Tibial nerve (tissue), 4 donors: ENCODE data around the gene CCDC88C. TPM values are rescaled to one million over a fixed set of nuclear protein-coding genes. Genes with fewer than 3 reads are reported as not detected.

Source experiments
- DNase-seq, 2 donors: peaks; one replicate each; pipeline ENCODE4 v3.0.0-alpha.2; 2019; ENCODE audit warnings: low spot score in 2 of 2
- H3K27ac ChIP-seq, 4 donors: fragments of 200-600 bp; sonication (generic) in 3 of 4; one replicate each; pipeline ENCODE4 v1.5.1; 2017 to 2019; ENCODE audit warnings: mild to moderate bottlenecking in 1 of 4
- H3K27me3 ChIP-seq, 2 donors: fragments of 200-600 bp; sonication (generic) in 1 of 2; one replicate each; pipeline versions ENCODE4 v1.5.1 to v1.6.0; 2017 to 2019
- H3K36me3 ChIP-seq, 3 donors: fragments of 200-600 bp; sonication (generic); one replicate each; pipeline ENCODE4 v1.5.1; 2018 to 2019
- H3K4me1 ChIP-seq, 4 donors: fragments of 200-600 bp; sonication (generic) in 3 of 4; one replicate each; pipeline ENCODE4 v1.5.1; 2017 to 2019
- H3K4me3 ChIP-seq, 4 donors: fragments of 200-600 bp; sonication (generic) in 3 of 4; one replicate each; pipeline ENCODE4 v1.5.1; 2017 to 2019; ENCODE audit warnings: mild to moderate bottlenecking in 1 of 4, moderate library complexity in 1 of 4
- H3K9me3 ChIP-seq, 4 donors: fragments of 200-600 bp; sonication (generic) in 3 of 4; one replicate each; pipeline ENCODE4 v1.5.1; 2017 to 2019
- CTCF ChIP-seq, 5 experiments: fragments of 200-600 bp in 3 of 5; fragments of 450-650 bp in 2 of 5; sonication (generic) in 3 of 5; IDR thresholded peaks; one replicate each; pipeline ENCODE4 v1.5.1; 2016 to 2019; ENCODE audit warnings: antibody characterized with exemption in 5 of 5, mild to moderate bottlenecking in 3 of 5, moderate library complexity in 2 of 5
- EP300 ChIP-seq, 2 donors: sonication (generic); formaldehyde crosslinking; IDR thresholded peaks; one replicate each; pipeline ENCODE4 v1.6.1; 2017; ENCODE audit warnings: antibody characterized with exemption in 2 of 2, mild to moderate bottlenecking in 1 of 2
- POLR2A ChIP-seq, 2 donors: fragments of 450-650 bp; IDR thresholded peaks; one replicate each; pipeline ENCODE4 v1.6.1; 2017; ENCODE audit warnings: antibody characterized with exemption in 2 of 2, mild to moderate bottlenecking in 2 of 2, moderate library complexity in 2 of 2
- WGBS, 2 donors: methylation state at CpG; one replicate each; pipeline ENCODE4 v1.1.5; 2018; 5-methylcytosine and 5-hydroxymethylcytosine counted together
- total RNA-seq, 4 donors: library from RNA; depleted of rRNA; stranded (reverse); fragments of >200 nt; gene quantifications; one replicate each; pipeline ENCODE4 v1.1.0, GENCODE V29; 2016

Gene CCDC88C
- total RNA-seq, 4 donors from 2014 or later: 3.6 to 12.6 (median 6.8) TPM

- Histone ChIP-seq H3K4me3 (no peak overlapping the region), H3K9me3 (no peaks in the 10 kb centered on the region)
Measured at GRCh38 chr14:91387169-91387835, 30.3 kb downstream of the CCDC88C start.

GRCh38 chr14:91385697-91386096 lies 31.9 kb downstream of the CCDC88C start:
- Histone ChIP-seq H3K27ac (no peak overlapping the region), H3K27me3 (peaks cover 0 to 15% of the 10 kb centered on the region in 2 donors), H3K36me3 (no peaks in the 10 kb centered on the region), H3K4me1 (peaks cover 0 to 8% (median 0%) of the 10 kb centered on the region in 4 donors), H3K4me3 (no peak overlapping the region), H3K9me3 (no peaks in the 10 kb centered on the region)
- DNase-seq: no peak
- TF ChIP-seq POLR2A (IDR thresholded peaks at IDR 0.05): no peak
- no peak for TF ChIP-seq CTCF (IDR thresholded peaks at IDR 0.05)

More at GRCh38 chr14:91387169-91387835, 30.3 kb downstream of the CCDC88C start:
- TF ChIP-seq CTCF (IDR thresholded peaks at IDR 0.05) (no peak), EP300 (IDR thresholded peaks at IDR 0.05) (no peak), POLR2A (IDR thresholded peaks at IDR 0.05) (no peak)
- DNase-seq: no peak
- H3K4me1 ChIP-seq: peaks cover 0 to 8% (median 0%) of the 10 kb centered on the region in 4 donors
- 75 to 82% methylated on average over 17 to 18 of the region's 19 CpGs for WGBS, 2 donors
- no peaks in the 10 kb centered on the region for H3K36me3 ChIP-seq
- H3K27me3 ChIP-seq: peaks cover 0 to 27% of the 10 kb centered on the region in 2 donors
- no peak overlapping the region for H3K27ac ChIP-seq

- Histone ChIP-seq H3K4me1 (peaks cover 0 to 8% (median 0%) of the 10 kb centered on the region in 4 donors), H3K36me3 (no peaks in the 10 kb centered on the region), H3K9me3 (no peaks in the 10 kb centered on the region), H3K4me3 (no peak overlapping the region), H3K27ac (no peak overlapping the region), H3K27me3 (peaks cover 0 to 10% of the 10 kb centered on the region in 2 donors)
- DNase-seq: no peak
- TF ChIP-seq CTCF (IDR thresholded peaks at IDR 0.05) (no peak), EP300 (IDR thresholded peaks at IDR 0.05) (no peak), POLR2A (IDR thresholded peaks at IDR 0.05) (no peak)
- WGBS, 2 donors: 92 to 95% methylated on average over 9 of the region's 9 CpGs
Measured at GRCh38 chr14:91385224-91385623, 32.4 kb downstream of the CCDC88C start.

GRCh38 chr14:91383439-91383838 lies 34.2 kb downstream of the CCDC88C start:
- DNase-seq: no peak
- Histone ChIP-seq H3K4me1 (peaks cover 0 to 14% (median 5%) of the 10 kb centered on the region in 4 donors), H3K27ac (no peak overlapping the region), H3K36me3 (no peaks in the 10 kb centered on the region), H3K27me3 (no peaks in the 10 kb centered on the region), H3K4me3 (no peak overlapping the region), H3K9me3 (no peaks in the 10 kb centered on the region)
- TF ChIP-seq EP300 (IDR thresholded peaks at IDR 0.05) (no peak), POLR2A (IDR thresholded peaks at IDR 0.05) (no peak), CTCF (IDR thresholded peaks at IDR 0.05) (no peak)
- 38 to 39% methylated on average over 7 of the region's 7 CpGs for WGBS, 2 donors

GRCh38 chr14:91381801-91382670 lies 35.6 kb downstream of the CCDC88C start:
- 94 to 96% methylated on average over 13 of the region's 13 CpGs for WGBS, 2 donors
- no peak for DNase-seq
- no peaks in the 10 kb centered on the region for H3K36me3 ChIP-seq
- no peak overlapping the region for H3K27ac ChIP-seq
- peaks cover 0 to 25% (median 10%) of the 10 kb centered on the region in 4 donors for H3K4me1 ChIP-seq
- TF ChIP-seq CTCF (IDR thresholded peaks at IDR 0.05): no peak
- TF ChIP-seq POLR2A (IDR thresholded peaks at IDR 0.05): no peak
- no peak for TF ChIP-seq EP300 (IDR thresholded peaks at IDR 0.05)
- H3K27me3 ChIP-seq: no peaks in the 10 kb centered on the region
- no peak overlapping the region for H3K4me3 ChIP-seq
- H3K9me3 ChIP-seq: no peaks in the 10 kb centered on the region
